HepG2 (cell line): ENCODE data around the gene YPEL5. TPM values are rescaled to one million over a fixed set of nuclear protein-coding genes. Genes with fewer than 3 reads are reported as not detected.

Source experiments
- CEBPB ChIP-seq: IDR thresholded peaks from 2 replicates; pipeline ENCODE4 v1.6.1; 2011; ENCODE audit warnings: low read depth, low read length, improper control_type of control experiment, borderline replicate concordance
- EHMT2 ChIP-seq: fragments of 200-600 bp; sonication (generic); IDR thresholded peaks from 2 replicates; pipeline ENCODE4 v1.7.0; 2017; ENCODE audit warnings: antibody characterized with exemption, low read depth, low read length, borderline replicate concordance
- JUND ChIP-seq: sonication (generic); formaldehyde crosslinking; IDR thresholded peaks from 2 replicates; pipeline ENCODE4 v1.8.0; 2022; ENCODE audit warnings: mild to moderate bottlenecking, missing genetic modification reagents
- NR2F6 ChIP-seq, 2 experiments: IDR thresholded peaks; 2 replicates each; pipeline ENCODE4 v1.6.1; 2016; ENCODE audit warnings: antibody characterized with exemption in 1 of 2, mild to moderate bottlenecking in 1 of 2
- THAP11 ChIP-seq: IDR thresholded peaks from 2 replicates; pipeline ENCODE4 v1.6.1; 2016; ENCODE audit warnings: missing biosample characterization, missing genetic modification reagents
- ZBTB1 ChIP-seq: sonication (generic); formaldehyde crosslinking; IDR thresholded peaks from 2 replicates; pipeline ENCODE4 v1.4.0; 2020; ENCODE audit warnings: missing genetic modification reagents, borderline replicate concordance
- ZFP36 ChIP-seq: fragments of 150-350 bp; IDR thresholded peaks from 2 replicates; pipeline ENCODE4 v1.6.1; 2018; ENCODE audit warnings: borderline replicate concordance, low read length, low read depth; ENCODE audit not compliant: partially characterized antibody
- ZHX1 ChIP-seq: sonication (generic); formaldehyde crosslinking; IDR thresholded peaks from 2 replicates; pipeline ENCODE4 v1.8.1; 2022; ENCODE audit warnings: low read depth, mild to moderate bottlenecking, missing genetic modification reagents
- ZNF564 ChIP-seq: sonication (generic); formaldehyde crosslinking; IDR thresholded peaks from 2 replicates; pipeline ENCODE4 v1.8.1; 2023; ENCODE audit warnings: mild to moderate bottlenecking, missing genetic modification reagents
- ZSCAN21 ChIP-seq: sonication (generic); formaldehyde crosslinking; IDR thresholded peaks from 2 replicates; pipeline ENCODE4 v1.8.0; 2022; ENCODE audit warnings: mild to moderate bottlenecking, missing genetic modification reagents, moderate library complexity, borderline replicate concordance
- polyA plus RNA-seq, 8 experiments: library from polyadenylated mRNA; depleted of rRNA in 3 of 8; stranded (reverse) in 7 of 8; unstranded in 1 of 8; fragments of >200 nt; fragmentation: Illumina TruSeq in 4 of 8; extraction: Trizol in 4 of 8; gene quantifications; 2 replicates each; pipeline versions ENCODE4 v1.2.1 to v1.2.3, GENCODE V29; 2011 to 2016; ENCODE audit warnings: low read depth in 4 of 8, missing spikeins in 1 of 8, mixed read lengths in 1 of 8; ENCODE audit not compliant: insufficient read depth in 1 of 8
- total RNA-seq, 5 experiments: library from RNA; depleted of rRNA; stranded (reverse); fragments of >200 nt; fragmentation: Illumina TruSeq; extraction: Trizol; gene quantifications; 2 replicates each; pipeline ENCODE4 v1.2.3, GENCODE V29; 2016; ENCODE audit warnings: low read depth in 1 of 5
- TF ChIP-seq, protein P1 (sequence below): IDR thresholded peaks from 2 replicates; pipeline ENCODE4 v1.4.0; 2020; ENCODE audit warnings: mild to moderate bottlenecking, missing genetic modification reagents
- TF ChIP-seq, protein P2 (sequence below): sonication (generic); formaldehyde crosslinking; conservative IDR thresholded peaks from 2 replicates; pipeline ENCODE4 v1.4.0; 2020; ENCODE audit warnings: missing genetic modification reagents
- TF ChIP-seq, protein P3 (sequence below): sonication (generic); formaldehyde crosslinking; IDR thresholded peaks from 2 replicates; pipeline ENCODE4 v1.4.0; 2020; ENCODE audit warnings: mild to moderate bottlenecking, missing genetic modification reagents
- TF ChIP-seq, protein P4 (sequence below): fragments of 450-650 bp; IDR thresholded peaks from 2 replicates; pipeline ENCODE4 v1.6.1; 2016

Gene YPEL5
- total and polyA plus RNA-seq, 2 of the 13 experiments (the other 11 are each of a cell fraction or from before 2014, with no cell fraction given): 12.7 to 49.7 TPM

GRCh38 chr2:30146337-30147195, at the start of gene YPEL5 (continued):
- TF ChIP-seq NR2F6 (IDR thresholded peaks at IDR 0.05) (peak; percentile 38; the same call in 1 of the 2 replicates), NR2F6 (CRISPR knock-in tag; IDR thresholded peaks at IDR 0.05) (no peak), ZBTB1 (CRISPR knock-in tag) (peak; percentile 28; the same call in 1 of the 2 replicates), CEBPB (peak; percentile 93), ZFP36 (no peak), JUND (CRISPR knock-in tag) (peak; percentile 62), EHMT2 (no peak), ZHX1 (CRISPR knock-in tag) (peak; percentile 60), ZSCAN21 (CRISPR knock-in tag) (no peak; the same call in 1 of the 2 replicates), THAP11 (CRISPR knock-in tag) (peak; percentile 79), ZNF564 (no peak)
- TF ChIP-seq, protein P1, sequence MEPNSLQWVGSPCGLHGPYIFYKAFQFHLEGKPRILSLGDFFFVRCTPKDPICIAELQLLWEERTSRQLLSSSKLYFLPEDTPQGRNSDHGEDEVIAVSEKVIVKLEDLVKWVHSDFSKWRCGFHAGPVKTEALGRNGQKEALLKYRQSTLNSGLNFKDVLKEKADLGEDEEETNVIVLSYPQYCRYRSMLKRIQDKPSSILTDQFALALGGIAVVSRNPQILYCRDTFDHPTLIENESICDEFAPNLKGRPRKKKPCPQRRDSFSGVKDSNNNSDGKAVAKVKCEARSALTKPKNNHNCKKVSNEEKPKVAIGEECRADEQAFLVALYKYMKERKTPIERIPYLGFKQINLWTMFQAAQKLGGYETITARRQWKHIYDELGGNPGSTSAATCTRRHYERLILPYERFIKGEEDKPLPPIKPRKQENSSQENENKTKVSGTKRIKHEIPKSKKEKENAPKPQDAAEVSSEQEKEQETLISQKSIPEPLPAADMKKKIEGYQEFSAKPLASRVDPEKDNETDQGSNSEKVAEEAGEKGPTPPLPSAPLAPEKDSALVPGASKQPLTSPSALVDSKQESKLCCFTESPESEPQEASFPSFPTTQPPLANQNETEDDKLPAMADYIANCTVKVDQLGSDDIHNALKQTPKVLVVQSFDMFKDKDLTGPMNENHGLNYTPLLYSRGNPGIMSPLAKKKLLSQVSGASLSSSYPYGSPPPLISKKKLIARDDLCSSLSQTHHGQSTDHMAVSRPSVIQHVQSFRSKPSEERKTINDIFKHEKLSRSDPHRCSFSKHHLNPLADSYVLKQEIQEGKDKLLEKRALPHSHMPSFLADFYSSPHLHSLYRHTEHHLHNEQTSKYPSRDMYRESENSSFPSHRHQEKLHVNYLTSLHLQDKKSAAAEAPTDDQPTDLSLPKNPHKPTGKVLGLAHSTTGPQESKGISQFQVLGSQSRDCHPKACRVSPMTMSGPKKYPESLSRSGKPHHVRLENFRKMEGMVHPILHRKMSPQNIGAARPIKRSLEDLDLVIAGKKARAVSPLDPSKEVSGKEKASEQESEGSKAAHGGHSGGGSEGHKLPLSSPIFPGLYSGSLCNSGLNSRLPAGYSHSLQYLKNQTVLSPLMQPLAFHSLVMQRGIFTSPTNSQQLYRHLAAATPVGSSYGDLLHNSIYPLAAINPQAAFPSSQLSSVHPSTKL (CRISPR knock-in tag): peak; percentile 56
- TF ChIP-seq, protein P2, sequence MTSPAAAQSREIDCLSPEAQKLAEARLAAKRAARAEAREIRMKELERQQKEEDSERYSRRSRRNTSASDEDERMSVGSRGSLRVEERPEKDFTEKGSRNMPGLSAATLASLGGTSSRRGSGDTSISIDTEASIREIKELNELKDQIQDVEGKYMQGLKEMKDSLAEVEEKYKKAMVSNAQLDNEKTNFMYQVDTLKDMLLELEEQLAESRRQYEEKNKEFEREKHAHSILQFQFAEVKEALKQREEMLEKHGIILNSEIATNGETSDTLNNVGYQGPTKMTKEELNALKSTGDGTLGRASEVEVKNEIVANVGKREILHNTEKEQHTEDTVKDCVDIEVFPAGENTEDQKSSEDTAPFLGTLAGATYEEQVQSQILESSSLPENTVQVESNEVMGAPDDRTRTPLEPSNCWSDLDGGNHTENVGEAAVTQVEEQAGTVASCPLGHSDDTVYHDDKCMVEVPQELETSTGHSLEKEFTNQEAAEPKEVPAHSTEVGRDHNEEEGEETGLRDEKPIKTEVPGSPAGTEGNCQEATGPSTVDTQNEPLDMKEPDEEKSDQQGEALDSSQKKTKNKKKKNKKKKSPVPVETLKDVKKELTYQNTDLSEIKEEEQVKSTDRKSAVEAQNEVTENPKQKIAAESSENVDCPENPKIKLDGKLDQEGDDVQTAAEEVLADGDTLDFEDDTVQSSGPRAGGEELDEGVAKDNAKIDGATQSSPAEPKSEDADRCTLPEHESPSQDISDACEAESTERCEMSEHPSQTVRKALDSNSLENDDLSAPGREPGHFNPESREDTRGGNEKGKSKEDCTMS (CRISPR knock-in tag): no peak
- TF ChIP-seq, protein P3, sequence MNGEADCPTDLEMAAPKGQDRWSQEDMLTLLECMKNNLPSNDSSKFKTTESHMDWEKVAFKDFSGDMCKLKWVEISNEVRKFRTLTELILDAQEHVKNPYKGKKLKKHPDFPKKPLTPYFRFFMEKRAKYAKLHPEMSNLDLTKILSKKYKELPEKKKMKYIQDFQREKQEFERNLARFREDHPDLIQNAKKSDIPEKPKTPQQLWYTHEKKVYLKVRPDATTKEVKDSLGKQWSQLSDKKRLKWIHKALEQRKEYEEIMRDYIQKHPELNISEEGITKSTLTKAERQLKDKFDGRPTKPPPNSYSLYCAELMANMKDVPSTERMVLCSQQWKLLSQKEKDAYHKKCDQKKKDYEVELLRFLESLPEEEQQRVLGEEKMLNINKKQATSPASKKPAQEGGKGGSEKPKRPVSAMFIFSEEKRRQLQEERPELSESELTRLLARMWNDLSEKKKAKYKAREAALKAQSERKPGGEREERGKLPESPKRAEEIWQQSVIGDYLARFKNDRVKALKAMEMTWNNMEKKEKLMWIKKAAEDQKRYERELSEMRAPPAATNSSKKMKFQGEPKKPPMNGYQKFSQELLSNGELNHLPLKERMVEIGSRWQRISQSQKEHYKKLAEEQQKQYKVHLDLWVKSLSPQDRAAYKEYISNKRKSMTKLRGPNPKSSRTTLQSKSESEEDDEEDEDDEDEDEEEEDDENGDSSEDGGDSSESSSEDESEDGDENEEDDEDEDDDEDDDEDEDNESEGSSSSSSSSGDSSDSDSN (CRISPR knock-in tag): peak; percentile 46; the same call in 1 of the 2 replicates
- TF ChIP-seq, protein P4, sequence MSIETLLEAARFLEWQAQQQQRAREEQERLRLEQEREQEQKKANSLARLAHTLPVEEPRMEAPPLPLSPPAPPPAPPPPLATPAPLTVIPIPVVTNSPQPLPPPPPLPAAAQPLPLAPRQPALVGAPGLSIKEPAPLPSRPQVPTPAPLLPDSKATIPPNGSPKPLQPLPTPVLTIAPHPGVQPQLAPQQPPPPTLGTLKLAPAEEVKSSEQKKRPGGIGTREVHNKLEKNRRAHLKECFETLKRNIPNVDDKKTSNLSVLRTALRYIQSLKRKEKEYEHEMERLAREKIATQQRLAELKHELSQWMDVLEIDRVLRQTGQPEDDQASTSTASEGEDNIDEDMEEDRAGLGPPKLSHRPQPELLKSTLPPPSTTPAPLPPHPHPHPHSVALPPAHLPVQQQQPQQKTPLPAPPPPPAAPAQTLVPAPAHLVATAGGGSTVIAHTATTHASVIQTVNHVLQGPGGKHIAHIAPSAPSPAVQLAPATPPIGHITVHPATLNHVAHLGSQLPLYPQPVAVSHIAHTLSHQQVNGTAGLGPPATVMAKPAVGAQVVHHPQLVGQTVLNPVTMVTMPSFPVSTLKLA: peak; percentile 93
